HepG2 (cell line): ENCODE data around the gene INPP4B. TPM values are rescaled to one million over a fixed set of nuclear protein-coding genes. Genes with fewer than 3 reads are reported as not detected.

Experiments
- ATAC-seq: fragments of 200-7000 bp; cut with Tn5 transposase; 3 replicates; pipeline ENCODE4 v1.9.1; 2020; ENCODE audit warnings: mild to moderate bottlenecking, moderate library complexity
- BruUV-seq: library from RNA; stranded (reverse); fragments of 400-500 nt; replicated peaks from 2 replicates; lab custom pipeline; 2021; lab: Mats Ljungman, UMichigan
- CTCF ChIA-PET: fragments of 300-600 bp; formaldehyde crosslinking; extraction: SDS; loops from one replicate; lab custom pipeline; 2021; ENCODE audit warnings: low total read pairs, inconsistent platforms, low intra/inter-chr PET ratio; lab: Yijun Ruan, JAX
- POLR2A ChIA-PET: fragments of 350-600 bp; sonication (Branson Sonifier 250); formaldehyde crosslinking; loops from one replicate; lab custom pipeline; 2020; ENCODE audit warnings: antibody characterized with exemption, inconsistent platforms; lab: Yijun Ruan, JAX
- DNase-seq: peaks from one replicate; pipeline ENCODE4 v3.0.0-alpha.2; 2015; ENCODE audit warnings: low spot score
- FAIRE-seq: peaks from 3 replicates; lab custom pipeline; 2011; peaks lifted over from hg19 to GRCh38; lab: Jason Lieb, UNC
- H2AFZ ChIP-seq: one replicate; pipeline ENCODE4 v1.6.1; 2011; ENCODE audit warnings: low read length, inconsistent platforms
- H3K27ac ChIP-seq: fragments of 300-600 bp; 3 replicates; pipeline ENCODE4 v1.8.0; 2011; ENCODE audit warnings: mixed run types, mild to moderate bottlenecking, mixed read lengths, low read length, inconsistent platforms; ENCODE audit not compliant: insufficient read depth; ENCODE audit errors: extremely low read length
- H3K27me3 ChIP-seq, 2 experiments: fragments of 200-600 bp in 1 of 2; 2 replicates in 1 of 2; 3 replicates in 1 of 2; pipeline versions ENCODE4 v1.6.0 to v1.8.0; 2011; ENCODE audit warnings: low read length in 2 of 2, mild to moderate bottlenecking in 2 of 2, moderate library complexity in 2 of 2, inconsistent platforms in 1 of 2; ENCODE audit not compliant: insufficient read depth in 2 of 2, control insufficient read depth in 1 of 2
- H3K36me3 ChIP-seq, 2 experiments: fragments of 200-600 bp in 1 of 2; replicated peaks in 1 of 2; 2 replicates in 1 of 2; 3 replicates in 1 of 2; pipeline versions ENCODE4 v1.5.1 to v1.8.0; 2011; ENCODE audit warnings: low read length in 2 of 2, inconsistent platforms in 1 of 2; ENCODE audit not compliant: insufficient read depth in 2 of 2, control insufficient read depth in 1 of 2
- H3K4me1 ChIP-seq: 2 replicates; pipeline ENCODE4 v1.5.1; 2012; ENCODE audit warnings: low read length, inconsistent platforms; ENCODE audit not compliant: insufficient read depth
- H3K4me2 ChIP-seq: 2 replicates; pipeline ENCODE4 v1.6.0; 2011; ENCODE audit warnings: low read depth, low read length, inconsistent platforms
- H3K4me3 ChIP-seq, 3 experiments: fragments of 200-600 bp in 1 of 3; sonication (generic), shearing (Covaris generic) in 1 of 3; replicated peaks in 1 of 3; 2 replicates each; pipeline ENCODE4 v1.5.1; 2011 to 2016; ENCODE audit warnings: low read length in 3 of 3, inconsistent platforms in 2 of 3, low read depth in 2 of 3, mild to moderate bottlenecking in 2 of 3, control low read depth in 1 of 3, mixed read lengths in 1 of 3; ENCODE audit not compliant: insufficient read depth in 1 of 3
- H3K79me2 ChIP-seq: one replicate; pipeline ENCODE4 v1.6.1; 2011; ENCODE audit warnings: low read length, inconsistent platforms; ENCODE audit not compliant: insufficient read depth
- H3K9ac ChIP-seq: 2 replicates; pipeline ENCODE4 v1.6.0; 2011; ENCODE audit warnings: mild to moderate bottlenecking, low read depth, low read length, inconsistent platforms; ENCODE audit not compliant: insufficient read depth
- H3K9me3 ChIP-seq: 2 replicates; pipeline ENCODE4 v1.5.1; 2012; ENCODE audit warnings: mild to moderate bottlenecking, low read length
- H4K20me1 ChIP-seq: 2 replicates; pipeline ENCODE4 v1.6.0; 2011; ENCODE audit warnings: inconsistent platforms, mild to moderate bottlenecking, low read length, moderate library complexity; ENCODE audit not compliant: insufficient read depth
- AGO1 ChIP-seq: fragments of 200-400 bp; formaldehyde crosslinking; IDR thresholded peaks from 2 replicates; pipeline ENCODE4 v1.6.1; 2017; ENCODE audit warnings: mild to moderate bottlenecking, low read depth, low read length, moderate library complexity; ENCODE audit not compliant: poor library complexity, severe bottlenecking
- KDM6A ChIP-seq: IDR thresholded peaks from 2 replicates; pipeline ENCODE4 v1.6.1; 2016; ENCODE audit warnings: low read depth
- REXO4 ChIP-seq: sonication (generic); formaldehyde crosslinking; IDR thresholded peaks from 2 replicates; pipeline ENCODE4 v1.8.0; 2022; ENCODE audit warnings: missing genetic modification reagents, mild to moderate bottlenecking, borderline replicate concordance
- ZFP37 ChIP-seq: sonication (generic); formaldehyde crosslinking; IDR thresholded peaks from 2 replicates; pipeline ENCODE4 v1.4.0; 2020; ENCODE audit warnings: missing genetic modification reagents, borderline replicate concordance
- ZMYM4 ChIP-seq: sonication (generic); formaldehyde crosslinking; IDR thresholded peaks from 2 replicates; pipeline ENCODE4 v1.8.1; 2023; ENCODE audit warnings: mild to moderate bottlenecking, missing genetic modification reagents
- ZNF335 ChIP-seq: sonication (generic); formaldehyde crosslinking; IDR thresholded peaks from 2 replicates; pipeline ENCODE4 v1.4.0; 2020; ENCODE audit warnings: missing genetic modification reagents
- ZSCAN20 ChIP-seq: sonication (generic); formaldehyde crosslinking; IDR thresholded peaks from 2 replicates; pipeline ENCODE4 v1.4.0; 2020; ENCODE audit warnings: missing genetic modification reagents, mild to moderate bottlenecking, borderline replicate concordance
- ZSCAN31 ChIP-seq: sonication (generic); formaldehyde crosslinking; IDR thresholded peaks from 2 replicates; pipeline ENCODE4 v1.5.0; 2020; ENCODE audit warnings: low read depth, mild to moderate bottlenecking, missing genetic modification reagents
- WGBS: methylation state at CpG from one replicate; pipeline ENCODE4 v1.1.6; 2017; ENCODE audit warnings: low lambda C conversion rate; 5-methylcytosine and 5-hydroxymethylcytosine counted together
- in situ Hi-C: cut with HindIII; loops from 2 replicates; pipeline ENCODE4 v1.10.0; 2017; ENCODE audit warnings: low pct_unique_long_range_greater_than_20kb; ENCODE audit not compliant: extremely low pct_ligation_motif_present
- intact Hi-C: fragments of 100-400 bp; cut with micrococcal nuclease; formaldehyde crosslinking; loops from one replicate; pipeline ENCODE4 v1.10.0; 2022; ENCODE audit not compliant: unreplicated experiment
- polyA plus RNA-seq, 8 experiments: library from polyadenylated mRNA; depleted of rRNA in 3 of 8; stranded (reverse) in 7 of 8; unstranded in 1 of 8; fragments of >200 nt; fragmentation: Illumina TruSeq in 4 of 8; extraction: Trizol in 4 of 8; gene quantifications; 2 replicates each; pipeline versions ENCODE4 v1.2.1 to v1.2.3, GENCODE V29; 2011 to 2016; ENCODE audit warnings: low read depth in 4 of 8, missing spikeins in 1 of 8, mixed read lengths in 1 of 8; ENCODE audit not compliant: insufficient read depth in 1 of 8
- total RNA-seq, 5 experiments: library from RNA; depleted of rRNA; stranded (reverse); fragments of >200 nt; fragmentation: Illumina TruSeq; extraction: Trizol; gene quantifications; 2 replicates each; pipeline ENCODE4 v1.2.3, GENCODE V29; 2016; ENCODE audit warnings: low read depth in 1 of 5
- TF ChIP-seq, protein P1 (sequence below): sonication (generic); formaldehyde crosslinking; IDR thresholded peaks from 2 replicates; pipeline ENCODE4 v1.8.0; 2022; ENCODE audit warnings: low read depth, missing genetic modification reagents
- TF ChIP-seq, protein P2 (sequence below): sonication (generic); formaldehyde crosslinking; conservative IDR thresholded peaks from 2 replicates; pipeline ENCODE4 v1.5.0; 2020; ENCODE audit warnings: missing genetic modification reagents

The INPP4B gene
- total and polyA plus RNA-seq, 2 of the 13 experiments (the other 11 are each of a cell fraction or from before 2014, with no cell fraction given): not detected

DNA sequence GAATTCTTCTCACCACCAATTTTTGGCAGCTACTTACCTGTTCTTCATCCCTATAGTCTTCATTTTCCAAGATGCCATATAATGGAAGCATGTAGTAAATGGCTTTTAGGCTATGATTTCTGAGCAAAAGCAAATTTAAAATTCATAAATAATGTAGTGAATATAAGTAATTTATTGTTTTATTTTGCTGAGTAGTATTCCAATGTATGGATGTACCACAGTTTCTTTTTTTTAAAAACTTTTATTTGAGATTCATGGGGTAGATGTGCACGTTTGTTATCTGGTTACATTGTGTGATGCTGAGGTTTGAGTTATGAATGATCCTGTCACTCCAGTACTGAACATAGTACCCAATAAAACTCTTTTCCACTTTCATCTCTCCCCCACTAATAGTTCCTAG lies 840.6 kb downstream of the INPP4B start:
- no peak overlapping the region for H3K4me2 ChIP-seq
- no peak overlapping the region for H3K4me3 ChIP-seq
- in situ Hi-C loops: no loop called here
- no peak for DNase-seq
- no peaks in the 10 kb centered on the region for H3K27me3 ChIP-seq
- H4K20me1 ChIP-seq: no peaks in the 10 kb centered on the region
- H3K79me2 ChIP-seq: no peaks in the 10 kb centered on the region
- no peaks in the 10 kb centered on the region for H3K4me1 ChIP-seq
- ChIA-PET POLR2A (no interaction called here), CTCF (no interaction called here)
- no TSS peak for BruUV-seq
- H2AFZ ChIP-seq: no peak overlapping the region
- no peaks in the 10 kb centered on the region for H3K36me3 ChIP-seq
- no peak for FAIRE-seq
- peaks cover 59% of the 10 kb centered on the region for H3K9me3 ChIP-seq
- intact Hi-C loops: no loop called here
- H3K9ac ChIP-seq: no peak overlapping the region
- WGBS: 4% methylated on average over 1 of the region's 1 CpG
- TF ChIP-seq ZMYM4 (CRISPR knock-in tag) (no peak), ZFP37 (CRISPR knock-in tag) (no peak), ZSCAN31 (CRISPR knock-in tag) (no peak), ZSCAN20 (CRISPR knock-in tag) (no peak), AGO1 (no peak), REXO4 (CRISPR knock-in tag) (no peak), KDM6A (CRISPR knock-in tag) (no peak), ZNF335 (CRISPR knock-in tag) (no peak)
- TF ChIP-seq, protein P1, sequence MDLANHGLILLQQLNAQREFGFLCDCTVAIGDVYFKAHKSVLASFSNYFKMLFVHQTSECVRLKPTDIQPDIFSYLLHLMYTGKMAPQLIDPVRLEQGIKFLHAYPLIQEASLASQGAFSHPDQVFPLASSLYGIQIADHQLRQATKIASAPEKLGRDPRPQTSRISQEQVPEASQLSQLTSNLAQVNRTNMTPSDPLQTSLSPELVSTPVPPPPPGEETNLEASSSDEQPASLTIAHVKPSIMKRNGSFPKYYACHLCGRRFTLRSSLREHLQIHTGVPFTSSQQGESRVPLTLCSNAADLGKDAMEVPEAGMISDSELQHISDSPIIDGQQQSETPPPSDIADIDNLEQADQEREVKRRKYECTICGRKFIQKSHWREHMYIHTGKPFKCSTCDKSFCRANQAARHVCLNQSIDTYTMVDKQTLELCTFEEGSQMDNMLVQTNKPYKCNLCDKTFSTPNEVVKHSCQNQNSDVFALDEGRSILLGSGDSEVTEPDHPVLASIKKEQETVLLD (CRISPR knock-in tag): no peak
- TF ChIP-seq, protein P2, sequence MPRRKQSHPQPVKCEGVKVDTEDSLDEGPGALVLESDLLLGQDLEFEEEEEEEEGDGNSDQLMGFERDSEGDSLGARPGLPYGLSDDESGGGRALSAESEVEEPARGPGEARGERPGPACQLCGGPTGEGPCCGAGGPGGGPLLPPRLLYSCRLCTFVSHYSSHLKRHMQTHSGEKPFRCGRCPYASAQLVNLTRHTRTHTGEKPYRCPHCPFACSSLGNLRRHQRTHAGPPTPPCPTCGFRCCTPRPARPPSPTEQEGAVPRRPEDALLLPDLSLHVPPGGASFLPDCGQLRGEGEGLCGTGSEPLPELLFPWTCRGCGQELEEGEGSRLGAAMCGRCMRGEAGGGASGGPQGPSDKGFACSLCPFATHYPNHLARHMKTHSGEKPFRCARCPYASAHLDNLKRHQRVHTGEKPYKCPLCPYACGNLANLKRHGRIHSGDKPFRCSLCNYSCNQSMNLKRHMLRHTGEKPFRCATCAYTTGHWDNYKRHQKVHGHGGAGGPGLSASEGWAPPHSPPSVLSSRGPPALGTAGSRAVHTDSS (CRISPR knock-in tag): no peak
- no peak for ATAC-seq
- no peak overlapping the region for H3K27ac ChIP-seq
